Smooth muscle cell (in vitro differentiated cells): ENCODE results near the gene ZNF594. TPM values are rescaled to one million over a fixed set of nuclear protein-coding genes. Genes with fewer than 3 reads are reported as not detected.
"Not testable (repeated sequence)": the region's sequence is repeated elsewhere in the genome, so short reads cannot be mapped to it uniquely, and the experiment has no call there.

ENCODE experiments used
- DNase-seq: peaks from one replicate; lab custom pipeline; 2025; ENCODE audit not compliant: unreplicated experiment; lab: John Stamatoyannopoulos, UW
- H2AFZ ChIP-seq: fragments of 200-600 bp; sonication (generic); 2 replicates; pipeline ENCODE4 v1.6.0; 2016; ENCODE audit warnings: antibody characterized with exemption, low read depth, mild to moderate bottlenecking
- H3F3A ChIP-seq: fragments of 200-600 bp; sonication (generic); 2 replicates; pipeline ENCODE4 v1.6.0; 2017; ENCODE audit warnings: antibody characterized with exemption, low read depth
- H3K27ac ChIP-seq: fragments of 200-600 bp; sonication (generic); 2 replicates; pipeline ENCODE4 v1.5.1; 2016; ENCODE audit warnings: low read depth, mild to moderate bottlenecking
- H3K27me3 ChIP-seq: fragments of 200-600 bp; sonication (generic); 2 replicates; pipeline ENCODE4 v1.6.1; 2016; ENCODE audit warnings: low read depth, mild to moderate bottlenecking
- H3K36me3 ChIP-seq: fragments of 200-600 bp; sonication (generic); 2 replicates; pipeline ENCODE4 v1.5.1; 2016; ENCODE audit warnings: low read depth
- H3K4me1 ChIP-seq: fragments of 200-600 bp; sonication (generic); 2 replicates; pipeline ENCODE4 v1.5.1; 2016; ENCODE audit warnings: low read depth
- H3K4me2 ChIP-seq: fragments of 200-600 bp; sonication (generic); 2 replicates; pipeline ENCODE4 v1.6.0; 2016; ENCODE audit warnings: mild to moderate bottlenecking
- H3K4me3 ChIP-seq: fragments of 200-600 bp; sonication (generic); 2 replicates; pipeline ENCODE4 v1.5.1; 2016; ENCODE audit warnings: mild to moderate bottlenecking
- H3K79me2 ChIP-seq: fragments of 200-600 bp; sonication (generic); 2 replicates; pipeline ENCODE4 v1.6.0; 2016; ENCODE audit warnings: low read depth, mild to moderate bottlenecking
- H3K9ac ChIP-seq: fragments of 200-600 bp; sonication (generic); 2 replicates; pipeline ENCODE4 v1.6.0; 2016; ENCODE audit warnings: low read depth
- H3K9me3 ChIP-seq: fragments of 200-600 bp; sonication (generic); replicated peaks from 2 replicates; pipeline ENCODE4 v1.5.1; 2016; ENCODE audit warnings: low read depth
- H4K20me1 ChIP-seq: fragments of 200-600 bp; sonication (generic); 2 replicates; pipeline ENCODE4 v1.6.0; 2016; ENCODE audit warnings: low read depth
- CTCF ChIP-seq: fragments of 200-600 bp; sonication (generic); IDR thresholded peaks from 2 replicates; pipeline ENCODE4 v1.5.1; 2017; ENCODE audit warnings: borderline replicate concordance, mild to moderate bottlenecking, antibody characterized with exemption; ENCODE audit not compliant: insufficient read depth, poor library complexity, severe bottlenecking
- WGBS: methylation state at CpG from one replicate; pipeline ENCODE4 v1.1.7; 2016; ENCODE audit warnings: low lambda C conversion rate; 5-methylcytosine and 5-hydroxymethylcytosine counted together
- polyA plus RNA-seq: library from polyadenylated mRNA; unstranded; fragments of >200 nt; fragmentation: Nextera tagmentation; extraction: Ambion mirVana; gene quantifications from 2 replicates; pipeline ENCODE4 v1.2.1, GENCODE V29; 2016
- total RNA-seq: library from RNA; depleted of rRNA; stranded (reverse); fragments of >200 nt; gene quantifications from 2 replicates; pipeline ENCODE4 v1.2.3, GENCODE V29; 2014

Gene ZNF594
- total and polyA plus RNA-seq, 2 experiments from 2014 or later = 1.00 to 2.7 TPM

DNA sequence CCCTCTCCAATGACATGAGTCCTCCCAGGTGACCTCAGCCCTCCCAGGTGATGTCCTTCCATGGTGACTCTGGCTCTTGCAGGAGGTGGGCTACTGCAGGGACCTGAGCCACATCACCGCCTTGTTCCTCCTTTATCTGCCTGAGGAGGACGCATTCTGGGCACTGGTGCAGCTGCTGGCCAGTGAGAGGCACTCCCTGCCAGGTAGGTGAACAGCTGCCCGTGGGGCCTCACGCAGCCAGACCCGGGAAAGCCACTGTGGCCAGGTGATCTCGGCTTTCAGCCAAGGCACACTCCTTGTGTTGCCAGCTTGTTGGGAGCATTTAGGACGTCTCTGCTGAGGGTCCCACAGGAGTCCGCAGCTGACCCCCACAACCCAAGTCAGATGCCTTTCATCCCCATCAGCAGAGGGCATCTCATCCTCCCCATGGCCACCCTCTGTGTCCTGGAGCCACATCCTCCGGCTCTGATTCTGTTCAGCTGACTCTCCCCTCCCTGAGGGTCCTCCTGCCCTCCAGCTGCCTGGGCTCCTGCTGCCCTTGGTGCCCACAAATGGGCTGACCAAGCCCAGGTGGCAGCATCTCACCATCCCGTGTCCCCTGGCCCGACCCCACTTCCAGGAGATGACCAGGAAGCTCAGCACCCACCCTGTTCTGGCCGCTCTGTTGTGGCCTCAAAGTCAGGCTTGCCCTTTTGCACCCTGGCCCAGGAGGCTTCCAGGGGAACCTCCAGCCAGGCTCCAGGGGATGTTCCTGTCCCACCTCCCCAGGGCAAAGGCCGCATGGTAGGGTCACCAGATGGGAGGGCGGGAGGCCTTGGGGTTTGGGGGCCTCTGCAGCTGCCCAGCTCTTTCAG is 55.7 kb downstream of the ZNF594 start:
- Histone ChIP-seq H3K27ac (no peak overlapping the region), H3K36me3 (no peaks in the 10 kb centered on the region), H3K9ac (no peak overlapping the region), H3K4me2 (no peak overlapping the region), H3K4me3 (no peak overlapping the region), H3K9me3 (no peaks in the 10 kb centered on the region), H2AFZ (no peak overlapping the region), H3F3A (no peaks in the 10 kb centered on the region), H3K4me1 (no peaks in the 10 kb centered on the region), H3K79me2 (no peaks in the 10 kb centered on the region), H3K27me3 (no peaks in the 10 kb centered on the region), H4K20me1 (no peaks in the 10 kb centered on the region)
- WGBS = 94% methylated on average over 14 of the region's 14 CpGs
- no peak for TF ChIP-seq CTCF
- no peak for DNase-seq

DNA sequence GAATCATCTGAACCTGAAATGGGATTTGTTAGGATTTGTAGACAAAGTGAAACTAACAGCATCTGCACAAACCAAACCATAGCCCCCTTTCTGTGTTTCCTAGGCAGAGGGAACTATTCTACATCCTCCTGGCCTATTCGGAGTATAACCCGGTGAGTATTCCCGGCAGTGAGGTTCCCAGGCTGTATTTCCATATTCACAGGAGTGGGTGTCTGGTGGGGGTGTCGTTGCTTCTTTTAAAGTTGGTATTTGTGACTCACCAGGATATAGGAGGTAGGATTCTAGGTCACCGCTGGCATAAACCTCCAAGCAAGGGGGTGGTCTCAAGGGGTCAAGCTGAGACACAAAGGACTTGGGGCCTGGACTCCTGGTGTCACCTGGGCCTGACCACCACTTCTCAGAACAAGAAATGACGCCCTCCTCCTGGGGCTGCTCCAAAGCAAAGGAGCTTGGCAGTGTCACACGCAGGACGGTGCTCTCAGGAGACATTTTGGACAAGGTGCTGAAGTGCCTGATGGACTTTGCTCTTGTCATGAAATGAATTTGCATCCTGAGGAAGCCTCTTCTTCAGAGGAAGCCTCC is 56.4 kb downstream of the ZNF594 start:
- WGBS = 65% methylated on average over 8 of the region's 8 CpGs
- not testable (repeated sequence) for H3K36me3 ChIP-seq, H3F3A ChIP-seq, H3K79me2 ChIP-seq, H3K9me3 ChIP-seq, H3K27ac ChIP-seq, H3K4me1 ChIP-seq, H3K27me3 ChIP-seq, H3K4me2 ChIP-seq, DNase-seq, H3K4me3 ChIP-seq, H2AFZ ChIP-seq, H3K9ac ChIP-seq, H4K20me1 ChIP-seq

GRCh38 chr17:5134571-5134970 is 57.1 kb downstream of the ZNF594 start:
- H3K9ac ChIP-seq, H4K20me1 ChIP-seq, H3K27ac ChIP-seq, H3K4me3 ChIP-seq, H3F3A ChIP-seq, H3K79me2 ChIP-seq, DNase-seq, H3K4me2 ChIP-seq, H2AFZ ChIP-seq, H3K4me1 ChIP-seq, H3K27me3 ChIP-seq, H3K9me3 ChIP-seq, H3K36me3 ChIP-seq: not testable (repeated sequence)
- 92% methylated on average over 11 of the region's 11 CpGs for WGBS

DNA sequence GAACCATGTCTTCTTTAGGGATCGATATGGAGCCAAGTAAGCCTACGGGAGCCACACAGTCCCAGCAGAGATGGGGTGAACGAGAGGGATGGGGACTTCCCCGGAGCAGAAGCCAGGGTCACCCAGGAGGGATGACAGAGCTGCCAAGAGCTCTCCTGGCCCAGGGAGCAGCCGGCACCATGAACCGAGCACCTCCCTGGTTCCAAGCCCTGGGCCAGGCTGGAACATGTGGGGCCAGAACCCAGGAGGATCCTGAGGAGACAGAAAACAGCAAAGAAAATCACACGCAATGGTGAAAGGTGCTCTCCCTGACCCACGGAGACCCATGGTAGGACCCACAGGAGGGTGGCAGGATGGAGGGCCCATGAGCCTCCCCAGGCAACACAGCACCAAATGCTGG is 57.7 kb downstream of the ZNF594 start:
- not testable (repeated sequence) for H3K36me3 ChIP-seq, H3K9ac ChIP-seq, H3K4me2 ChIP-seq, DNase-seq, H3K4me3 ChIP-seq, H3F3A ChIP-seq, H3K27ac ChIP-seq, H3K79me2 ChIP-seq, H2AFZ ChIP-seq, H4K20me1 ChIP-seq, H3K4me1 ChIP-seq, H3K27me3 ChIP-seq, H3K9me3 ChIP-seq
- 93% methylated on average over 8 of the region's 8 CpGs for WGBS

DNA sequence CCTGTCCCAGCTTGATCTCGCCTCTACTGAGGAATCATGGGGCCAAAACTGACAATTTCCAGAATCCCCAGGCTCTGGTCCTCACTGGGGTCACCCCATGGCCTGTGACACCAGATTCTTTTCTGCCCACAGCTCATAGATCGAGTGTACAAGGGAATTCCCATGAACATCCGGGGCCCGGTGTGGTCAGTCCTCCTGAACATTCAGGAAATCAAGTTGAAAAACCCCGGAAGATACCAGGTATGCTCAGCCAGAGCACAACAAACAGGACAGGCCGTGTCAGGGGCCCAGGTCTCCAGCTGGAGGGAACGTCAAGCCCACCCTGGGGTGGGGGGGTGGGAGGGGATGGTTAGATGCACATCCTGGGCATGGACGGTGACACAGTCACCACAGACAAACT is 58.4 kb downstream of the ZNF594 start:
- Histone ChIP-seq H3K4me2 (no peak overlapping the region), H3K9ac (no peak overlapping the region), H4K20me1 (no peaks in the 10 kb centered on the region), H2AFZ (no peak overlapping the region), H3K4me1 (no peaks in the 10 kb centered on the region), H3K36me3 (no peaks in the 10 kb centered on the region), H3K27me3 (no peaks in the 10 kb centered on the region), H3K4me3 (no peak overlapping the region), H3K27ac (no peak overlapping the region), H3K9me3 (no peaks in the 10 kb centered on the region), H3K79me2 (no peaks in the 10 kb centered on the region), H3F3A (no peaks in the 10 kb centered on the region)
- no peak for DNase-seq
- 88% methylated on average over 8 of the region's 8 CpGs for WGBS
- TF ChIP-seq CTCF = no peak

DNA sequence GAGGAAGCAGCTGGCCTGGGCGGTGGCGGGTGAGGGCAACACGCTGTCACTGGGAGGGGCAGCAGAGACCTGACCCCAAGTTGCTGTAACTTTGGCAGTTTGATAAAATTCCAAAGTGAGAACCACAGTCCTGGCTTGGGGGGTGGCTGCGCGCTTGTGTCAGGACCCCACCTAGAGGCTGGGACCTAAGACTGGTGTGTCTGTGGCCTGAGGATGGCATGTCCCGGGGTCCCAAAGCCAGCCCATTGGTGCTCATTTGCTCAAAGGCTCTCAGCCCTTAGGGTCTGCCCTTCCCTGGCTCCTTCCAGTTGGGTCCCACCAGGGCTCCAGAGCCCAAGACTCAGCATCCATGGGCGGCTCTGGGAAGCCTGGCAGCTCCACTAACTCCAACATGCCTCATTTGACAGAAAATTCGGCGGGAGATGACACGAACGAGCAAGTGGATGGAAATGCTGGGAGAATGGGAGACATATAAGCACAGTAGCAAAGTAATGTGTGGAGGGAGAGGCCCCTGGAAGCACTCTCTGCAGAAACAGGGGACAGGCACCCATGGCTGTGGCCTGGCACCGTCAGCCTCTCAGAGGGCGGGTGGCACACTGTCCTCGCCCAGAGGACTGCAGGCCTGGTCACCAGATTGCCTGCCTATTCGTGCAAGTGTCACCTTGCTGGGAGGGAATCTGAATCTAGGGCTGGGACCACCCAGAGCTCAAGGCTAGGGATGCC is 59.0 kb downstream of the ZNF594 start:
- 90% methylated on average over 15 of the region's 15 CpGs for WGBS
- not testable (repeated sequence) for H3K9ac ChIP-seq, H3K79me2 ChIP-seq, H3K4me2 ChIP-seq, H3K36me3 ChIP-seq, H3K27ac ChIP-seq, DNase-seq, H4K20me1 ChIP-seq, H3F3A ChIP-seq, H3K9me3 ChIP-seq, H2AFZ ChIP-seq, H3K27me3 ChIP-seq, H3K4me3 ChIP-seq, H3K4me1 ChIP-seq
